Measurements from ENCODE around the gene BARX2.

BARX2 gene

GRCh38 chr11:129374081-129374992 is 1.3 kb upstream of the BARX2 start:
- no peak for DNase-seq

GRCh38 chr11:129374993-129375750 is 476 bp upstream of the BARX2 start:
- no peak for DNase-seq

- no peak for DNase-seq
Observed at GRCh38 chr11:129376658-129377341, 1.2 kb downstream of the BARX2 start.

GRCh38 chr11:129377739-129378138 is 2.1 kb downstream of the BARX2 start:
- no peak for DNase-seq

GRCh38 chr11:129380413-129380812 is 4.8 kb downstream of the BARX2 start:
- DNase-seq, result no peak

GRCh38 chr11:129382583-129382982 is 6.9 kb downstream of the BARX2 start:
- DNase-seq, result no peak

GRCh38 chr11:129383060-129383459 is 7.4 kb downstream of the BARX2 start:
- DNase-seq, result no peak

- no peak for DNase-seq
Observed at GRCh38 chr11:129383502-129383901, 7.9 kb downstream of the BARX2 start.

GRCh38 chr11:129384415-129384814 is 8.8 kb downstream of the BARX2 start:
- no peak for DNase-seq

GRCh38 chr11:129385801-129386200 is 10.2 kb downstream of the BARX2 start:
- DNase-seq, result no peak

- DNase-seq, result no peak
Observed at GRCh38 chr11:129386795-129387397, 11.2 kb downstream of the BARX2 start.

GRCh38 chr11:129387434-129387833 is 11.8 kb downstream of the BARX2 start:
- no peak for DNase-seq

- DNase-seq, result no peak
Observed at GRCh38 chr11:129388824-129389223, 13.2 kb downstream of the BARX2 start.

- DNase-seq, result no peak
Observed at GRCh38 chr11:129390303-129390821, 14.7 kb downstream of the BARX2 start.

GRCh38 chr11:129391360-129391759 is 15.7 kb downstream of the BARX2 start:
- no peak for DNase-seq

GRCh38 chr11:129391821-129392220 is 16.2 kb downstream of the BARX2 start:
- no peak for DNase-seq

GRCh38 chr11:129392995-129393394 is 17.3 kb downstream of the BARX2 start:
- no peak for DNase-seq

GRCh38 chr11:129394709-129395108 is 19.1 kb downstream of the BARX2 start:
- DNase-seq, result no peak

- DNase-seq, result no peak
Observed at GRCh38 chr11:129395432-129395831, 19.8 kb downstream of the BARX2 start.

GRCh38 chr11:129395883-129396282 is 20.2 kb downstream of the BARX2 start:
- DNase-seq, result no peak

- DNase-seq, result no peak
Observed at GRCh38 chr11:129396454-129396853, 20.8 kb downstream of the BARX2 start.
